ENCODE data around the gene ZSCAN9. TPM values are rescaled to one million over a fixed set of nuclear protein-coding genes. Genes with fewer than 3 reads are reported as not detected.

ZSCAN9 gene
- total RNA-seq, 2 donors from 2014 or later = 8.9 to 9.8 TPM

DNA sequence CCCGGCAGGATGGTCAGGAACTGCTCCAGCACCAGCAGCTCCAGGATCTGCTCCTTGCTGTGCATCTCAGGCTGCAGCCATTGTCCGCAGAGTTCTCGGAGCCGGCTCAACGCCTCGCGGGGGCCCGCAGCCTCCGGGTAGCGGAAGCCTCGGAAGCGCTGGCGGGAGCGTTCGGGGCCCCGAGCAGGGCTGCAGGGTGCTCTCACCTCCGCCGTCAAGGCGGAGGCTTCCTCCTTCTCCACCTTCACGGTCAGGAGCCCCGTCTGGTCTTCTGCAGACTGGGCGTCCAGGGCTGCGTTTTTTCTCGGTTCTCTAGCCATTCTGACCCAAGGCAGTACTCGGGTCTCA lies 26.6 kb downstream of the ZSCAN9 start:
- TF ChIP-seq, protein P1, sequence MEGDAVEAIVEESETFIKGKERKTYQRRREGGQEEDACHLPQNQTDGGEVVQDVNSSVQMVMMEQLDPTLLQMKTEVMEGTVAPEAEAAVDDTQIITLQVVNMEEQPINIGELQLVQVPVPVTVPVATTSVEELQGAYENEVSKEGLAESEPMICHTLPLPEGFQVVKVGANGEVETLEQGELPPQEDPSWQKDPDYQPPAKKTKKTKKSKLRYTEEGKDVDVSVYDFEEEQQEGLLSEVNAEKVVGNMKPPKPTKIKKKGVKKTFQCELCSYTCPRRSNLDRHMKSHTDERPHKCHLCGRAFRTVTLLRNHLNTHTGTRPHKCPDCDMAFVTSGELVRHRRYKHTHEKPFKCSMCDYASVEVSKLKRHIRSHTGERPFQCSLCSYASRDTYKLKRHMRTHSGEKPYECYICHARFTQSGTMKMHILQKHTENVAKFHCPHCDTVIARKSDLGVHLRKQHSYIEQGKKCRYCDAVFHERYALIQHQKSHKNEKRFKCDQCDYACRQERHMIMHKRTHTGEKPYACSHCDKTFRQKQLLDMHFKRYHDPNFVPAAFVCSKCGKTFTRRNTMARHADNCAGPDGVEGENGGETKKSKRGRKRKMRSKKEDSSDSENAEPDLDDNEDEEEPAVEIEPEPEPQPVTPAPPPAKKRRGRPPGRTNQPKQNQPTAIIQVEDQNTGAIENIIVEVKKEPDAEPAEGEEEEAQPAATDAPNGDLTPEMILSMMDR (IDR thresholded peaks at IDR 0.05) = no peak
- intact Hi-C loops (cut with DNase I) = loop anchor here (10.0 kb wide), 1 partner anchor 117 kb away; no protein-coding TSS in a partner anchor
- Histone ChIP-seq H3K27ac (peak overlapping the region; percentile 49), H3K4me3 (peak overlapping the region; percentile 87), H3K9ac (ENCODE audit: low read depth in 2 of 2, low read length in 2 of 2) (peak overlapping the region; percentile 56 to 90), H3K4me1 (peaks cover 6% of the 10 kb centered on the region), H3K9me3 (no peaks in the 10 kb centered on the region), H3K36me3 (no peaks in the 10 kb centered on the region), H3K27me3 (no peaks in the 10 kb centered on the region)
- DNase-seq = no peak

DNA sequence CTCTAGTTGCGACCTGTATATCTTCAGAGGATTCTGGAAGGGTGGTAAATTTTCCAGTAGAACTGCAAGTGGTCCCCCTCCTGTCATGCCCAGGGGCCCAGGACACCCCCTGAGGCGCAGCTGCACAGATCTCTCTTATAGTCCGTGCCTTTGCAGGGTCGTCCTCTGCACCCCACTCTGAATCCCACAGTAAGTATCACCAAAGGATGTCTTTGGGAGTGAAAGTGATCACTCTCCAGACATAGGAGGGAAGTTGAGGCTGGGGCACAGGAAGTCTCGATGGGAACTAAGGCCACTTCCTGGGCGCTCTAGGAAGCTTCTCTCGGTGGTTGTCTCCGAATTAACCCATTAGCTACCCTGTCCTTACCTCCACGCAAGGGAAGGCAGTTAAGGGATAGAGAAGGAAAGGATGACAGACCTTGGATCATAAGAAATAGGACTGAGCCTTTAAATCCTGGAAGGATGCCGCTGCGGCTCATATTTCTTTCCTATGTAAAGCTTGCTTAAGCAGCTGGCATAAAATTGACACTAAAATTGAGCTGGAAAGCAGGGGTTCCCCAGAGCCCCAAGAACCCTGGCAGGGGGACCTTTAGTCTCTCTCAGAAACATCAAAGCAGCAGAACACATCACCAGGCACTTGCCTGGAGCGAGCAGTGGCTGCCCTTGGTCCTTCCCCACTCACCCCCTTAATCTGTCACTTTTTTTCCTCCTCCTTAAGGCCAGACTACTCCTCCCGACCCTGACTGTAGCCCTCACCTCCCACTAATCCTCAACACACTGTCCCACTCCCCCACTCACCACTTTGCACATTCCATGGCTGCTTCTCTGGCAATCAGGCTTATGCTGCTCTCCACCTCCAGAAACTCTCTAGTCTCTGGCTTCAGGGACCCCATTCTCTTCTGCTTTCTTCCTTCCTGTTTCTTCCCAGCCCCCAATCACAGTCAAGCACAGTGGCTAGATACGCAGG lies 27.2 kb downstream of the ZSCAN9 start, which contains the start of gene ZKSCAN4:
ZKSCAN4 (minus strand) TSS at position 261 of the 967 bp plus-strand sequence. CDS start 289 bp downstream, outside the sequence.
- Histone ChIP-seq H3K27me3 (no peaks in the 10 kb centered on the region), H3K27ac (peak within 1 kb of the TSS; percentile 49), H3K4me1 (peaks cover 6% of the 10 kb centered on the region), H3K9me3 (no peaks in the 10 kb centered on the region), H3K36me3 (no peaks in the 10 kb centered on the region), H3K4me3 (peak within 1 kb of the TSS; percentile 87), H3K9ac (ENCODE audit: low read depth in 2 of 2, low read length in 2 of 2) (peak within 1 kb of the TSS; percentile 56 to 90)
- TF ChIP-seq, protein P1 (IDR thresholded peaks at IDR 0.05) = no peak
- intact Hi-C loops (cut with DNase I) = loop anchor here (10.0 kb wide), 1 partner anchor 117 kb away; no protein-coding TSS in a partner anchor
- DNase-seq = peak; percentile 87

DNA sequence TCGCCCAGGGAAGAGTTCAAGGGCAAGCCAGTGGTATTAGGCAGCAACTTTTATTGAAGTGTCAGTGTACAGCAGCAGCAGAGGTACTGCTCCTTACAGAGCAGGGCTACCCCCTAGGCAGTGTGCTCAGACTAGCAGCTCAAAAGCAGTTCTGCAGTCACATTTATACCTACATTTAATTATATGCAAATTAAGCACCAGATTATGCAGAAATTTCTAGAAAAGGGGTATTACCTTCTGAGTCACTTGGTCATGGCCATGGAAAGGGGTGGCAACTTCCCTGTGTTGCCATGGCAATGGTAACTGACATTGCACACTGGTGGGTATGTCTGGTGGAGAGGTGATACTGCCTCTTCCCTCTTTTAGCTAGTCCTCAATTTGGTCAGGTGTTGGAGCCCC lies 29.0 kb downstream of the ZSCAN9 start:
- H3K27me3 ChIP-seq = no peaks in the 10 kb centered on the region
- H3K9me3 ChIP-seq = no peaks in the 10 kb centered on the region
- H3K4me1 ChIP-seq = peaks cover 6% of the 10 kb centered on the region
- H3K4me3 ChIP-seq = no peak overlapping the region
- no peak overlapping the region for H3K9ac ChIP-seq (ENCODE audit: low read depth in 2 of 2, low read length in 2 of 2)
- no peak overlapping the region for H3K27ac ChIP-seq
- intact Hi-C loops (cut with DNase I) = loop anchor here (10.0 kb wide), 1 partner anchor 119 kb away; no protein-coding TSS in a partner anchor
- TF ChIP-seq, protein P1 (IDR thresholded peaks at IDR 0.05) = no peak
- no peaks in the 10 kb centered on the region for H3K36me3 ChIP-seq
- no peak for DNase-seq

DNA sequence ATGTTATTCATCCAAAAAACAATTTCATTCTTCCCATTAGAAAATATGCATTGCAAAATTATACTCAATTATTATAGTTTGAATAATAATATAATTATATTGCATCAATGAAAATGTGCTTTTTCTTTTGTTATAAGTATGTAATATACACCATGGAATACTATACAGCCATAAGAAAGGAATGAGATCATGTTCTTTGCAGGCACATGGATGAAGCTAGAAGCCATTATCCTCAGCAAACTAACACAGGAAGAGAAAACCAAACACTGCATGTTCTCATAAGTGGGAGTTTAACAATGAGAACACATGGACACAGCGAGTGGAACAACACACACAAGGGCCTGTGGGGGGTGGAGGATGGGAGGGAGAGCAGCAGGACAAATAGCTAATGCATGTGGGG lies 32.0 kb downstream of the ZSCAN9 start:
- no peak overlapping the region for H3K4me3 ChIP-seq
- intact Hi-C loops (cut with DNase I) = loop anchor here (10.0 kb wide), 1 partner anchor 122 kb away; no protein-coding TSS in a partner anchor

More for the DNA sequence above, 32.0 kb downstream of the ZSCAN9 start:
- no peak for DNase-seq
- TF ChIP-seq, protein P1 (IDR thresholded peaks at IDR 0.05) = no peak
- H3K4me1 ChIP-seq = no peaks in the 10 kb centered on the region
- H3K27ac ChIP-seq = no peak overlapping the region
- H3K9me3 ChIP-seq = no peaks in the 10 kb centered on the region
- no peak overlapping the region for H3K9ac ChIP-seq (ENCODE audit: low read depth in 2 of 2, low read length in 2 of 2)
- no peaks in the 10 kb centered on the region for H3K27me3 ChIP-seq
- H3K36me3 ChIP-seq = no peaks in the 10 kb centered on the region

Measured in colonic mucosa (tissue), 4 donors.